SH-SY5Y (cell line): ENCODE measurements around the gene ABCF3.

Source experiments
- GATA2 ChIP-seq: IDR thresholded peaks from 2 replicates; pipeline ENCODE4 v1.6.1; 2011; ENCODE audit warnings: mild to moderate bottlenecking, low read depth, low read length
- GATA3 ChIP-seq: IDR thresholded peaks from 2 replicates; pipeline ENCODE4 v1.6.1; 2011; ENCODE audit warnings: low read depth, mild to moderate bottlenecking, low read length, moderate library complexity

DNA sequence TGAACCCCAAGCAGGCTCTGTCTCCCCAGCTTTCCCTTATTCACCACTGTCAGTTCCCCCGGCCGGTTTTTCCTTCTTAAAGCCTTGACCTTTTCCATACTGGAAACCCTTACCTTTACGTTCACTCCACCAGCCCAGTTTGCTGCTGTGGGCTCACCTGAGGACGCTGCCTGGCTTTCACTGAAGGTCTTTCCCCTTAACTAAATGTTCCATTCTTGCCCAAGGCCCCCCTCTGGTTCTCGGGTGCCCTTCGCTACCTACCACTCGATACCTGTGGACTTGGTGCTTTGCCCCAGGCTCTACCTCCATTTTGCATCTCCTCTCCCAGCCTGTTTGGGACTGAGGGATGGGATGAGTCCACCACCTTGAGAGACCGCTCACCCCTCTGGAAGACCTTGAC, 10.5 kb upstream of the ABCF3 start:
- TF ChIP-seq GATA2 (no peak), GATA3 (no peak)
